ENCODE data around the gene GRHL1.

Gene GRHL1

DNA sequence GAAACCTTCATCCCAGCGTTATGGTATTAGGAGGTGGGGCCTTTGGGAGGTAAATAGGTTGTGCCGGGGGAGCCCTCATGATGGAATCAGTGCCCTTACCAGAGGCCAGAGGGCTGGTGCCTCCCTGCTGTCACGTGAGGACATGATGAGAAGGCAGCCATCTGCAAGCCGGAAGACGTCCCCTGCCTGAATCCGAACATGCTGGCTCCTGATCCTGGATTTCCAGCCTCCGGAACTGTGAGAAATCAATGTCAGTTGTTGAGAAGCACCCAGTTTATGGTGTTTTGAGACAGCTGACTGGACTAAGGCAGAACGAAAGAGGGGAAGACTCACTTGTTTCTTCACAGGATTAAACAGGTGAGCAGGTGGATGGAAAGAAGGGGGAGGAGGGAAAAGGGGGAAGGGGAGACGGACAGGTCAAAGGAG is 78.8 kb downstream of the GRHL1 start:
- peak; percentile 86 for DNase-seq

DNA sequence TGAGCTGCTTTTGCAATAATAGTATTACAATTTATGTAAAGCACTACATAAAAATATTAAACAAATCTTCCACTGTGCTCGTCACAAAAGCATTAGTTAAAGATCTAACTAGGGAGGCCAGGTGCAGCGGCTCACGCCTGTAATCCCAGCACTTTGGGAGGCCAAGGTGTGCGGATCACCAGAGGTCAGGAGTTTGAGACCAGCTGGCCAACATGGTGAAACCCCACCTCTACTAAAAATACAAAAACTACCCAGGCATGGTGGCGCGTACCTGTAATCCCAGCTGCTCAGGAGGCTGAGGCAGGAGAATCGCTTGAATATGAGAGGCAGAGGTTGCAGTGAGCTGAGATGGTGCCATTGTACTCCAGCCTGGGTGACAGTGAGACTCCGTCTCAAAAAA is 79.3 kb downstream of the GRHL1 start:
- peak; percentile 50 for DNase-seq

DNA sequence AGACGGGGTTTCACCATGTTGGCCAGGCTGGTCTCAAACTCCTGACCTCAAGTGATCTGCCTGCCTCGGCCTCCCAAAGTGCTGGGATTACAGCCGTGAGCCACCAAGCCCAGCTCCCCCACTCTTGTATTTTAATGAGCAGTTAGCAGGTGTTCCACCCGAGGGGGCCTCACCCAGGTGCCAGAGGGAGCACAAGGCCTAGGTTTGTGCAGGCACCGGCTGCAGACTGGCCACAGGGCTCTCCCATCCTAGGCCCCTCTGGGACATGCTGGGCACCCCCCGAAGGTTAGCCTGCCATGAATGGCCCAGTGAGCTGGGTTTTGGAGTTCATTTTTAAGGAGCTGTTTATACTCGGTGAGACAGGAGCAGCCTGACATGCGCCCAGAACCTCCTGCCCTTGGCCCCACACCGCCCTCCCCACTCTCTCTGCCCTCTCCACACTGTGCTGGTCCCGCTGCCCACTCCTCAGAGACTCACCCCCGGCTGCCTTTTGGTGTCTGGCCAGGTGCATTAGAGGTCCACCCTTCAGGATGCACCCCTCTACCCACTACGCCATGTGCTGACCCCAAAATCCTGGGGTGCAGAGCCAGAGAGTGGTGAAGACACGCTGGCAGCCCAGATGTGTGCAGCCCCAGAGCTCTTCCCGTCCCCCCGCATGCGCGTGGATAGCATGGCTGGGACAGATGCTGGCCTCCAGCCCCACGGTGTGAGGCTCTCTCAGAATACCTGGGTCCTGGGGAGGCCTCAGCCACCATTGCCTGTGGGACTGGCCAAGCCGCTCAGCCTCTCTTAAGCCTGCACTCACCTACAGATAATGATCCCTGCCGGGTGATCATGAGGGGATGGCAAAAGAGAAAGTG is 80.6 kb downstream of the GRHL1 start:
- no peak for DNase-seq

DNA sequence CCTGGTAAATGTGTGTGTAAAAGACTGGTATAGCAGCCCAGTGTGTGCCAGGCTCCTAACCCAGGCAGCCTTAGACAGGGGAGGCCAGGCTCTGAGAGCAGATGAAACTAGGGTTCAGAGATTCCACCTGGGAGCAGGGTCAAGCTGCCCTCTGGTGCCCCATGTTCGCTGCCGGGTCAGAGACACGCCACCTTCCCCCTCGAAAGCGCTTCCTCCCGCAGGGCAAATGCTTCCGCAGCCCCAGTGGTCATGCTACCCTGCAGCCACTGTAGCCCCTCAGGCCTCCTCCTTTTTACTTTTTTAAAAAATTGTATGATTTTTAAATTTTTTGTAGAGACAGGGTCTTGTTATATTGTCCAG is 81.2 kb downstream of the GRHL1 start:
- no peak for DNase-seq

DNA sequence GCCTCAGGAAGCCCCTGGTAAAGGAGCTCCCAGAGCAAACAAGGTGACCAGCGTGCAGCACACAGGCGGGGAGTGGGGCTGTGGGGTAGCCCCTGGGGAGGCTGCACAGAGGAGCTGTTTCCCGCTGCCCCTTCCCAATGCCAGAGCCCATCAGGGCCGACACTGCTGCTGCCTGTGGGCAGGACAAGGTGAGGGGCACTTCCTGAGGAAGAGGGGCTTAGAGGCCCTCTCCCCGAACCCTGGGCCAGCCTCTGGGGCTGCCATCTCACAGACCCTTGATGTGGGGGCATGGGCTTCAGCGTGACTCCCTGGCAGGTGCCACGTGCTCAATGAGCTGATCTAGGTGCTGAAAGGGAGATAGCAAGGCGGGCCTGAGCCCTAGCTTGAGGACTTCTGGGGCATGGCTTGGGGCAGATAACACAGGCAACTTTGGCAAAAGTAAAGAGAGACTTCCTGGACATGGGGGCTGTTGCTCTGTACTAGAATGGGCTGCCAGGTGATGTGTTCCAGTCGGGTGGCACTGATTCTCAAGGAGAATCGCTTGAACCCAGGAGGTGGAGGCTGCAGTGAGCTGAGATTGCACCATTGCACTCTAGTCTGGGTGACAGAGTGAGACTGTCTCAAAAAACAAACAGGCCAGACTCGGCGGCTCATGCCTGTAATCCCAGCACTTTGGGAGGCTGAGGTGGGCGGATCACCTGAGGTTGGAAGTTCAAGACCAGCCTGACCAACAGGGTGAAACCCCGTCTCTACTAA is 81.9 kb downstream of the GRHL1 start:
- DNase-seq = no peak

DNA sequence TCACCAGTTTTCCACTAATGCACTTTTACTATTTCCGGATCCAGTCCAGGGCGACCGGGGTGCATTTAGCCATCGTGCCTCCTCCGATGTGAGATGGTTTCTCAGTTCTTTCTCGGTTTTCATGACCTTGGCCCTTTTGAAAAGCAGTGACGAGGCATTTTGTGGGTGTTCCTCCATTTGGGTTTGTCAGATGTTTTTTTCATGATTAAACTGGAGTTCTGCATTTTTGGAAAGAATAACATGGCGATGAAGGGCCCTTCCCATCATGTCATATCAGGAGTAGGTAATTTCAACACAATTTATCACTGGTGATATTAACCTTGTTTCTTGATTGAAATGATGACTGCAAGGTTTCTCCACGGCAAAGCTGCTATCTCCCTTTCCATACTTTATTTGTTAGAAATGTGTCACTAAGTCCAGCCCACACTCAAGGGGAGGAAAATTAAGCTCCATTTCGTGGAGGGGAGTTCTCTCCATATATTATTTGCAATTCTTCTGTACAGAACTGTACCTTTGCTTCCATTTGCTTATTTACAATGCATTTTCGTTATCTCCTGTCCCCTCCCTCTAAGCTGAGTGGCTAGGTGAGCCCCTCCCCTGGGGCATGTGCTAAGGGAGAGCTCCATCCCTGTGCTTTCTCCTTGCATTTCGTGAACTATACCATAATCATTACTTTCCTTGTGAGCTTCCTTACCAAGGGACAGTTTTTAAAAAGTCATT is 83.0 kb downstream of the GRHL1 start:
- DNase-seq = no peak

DNA sequence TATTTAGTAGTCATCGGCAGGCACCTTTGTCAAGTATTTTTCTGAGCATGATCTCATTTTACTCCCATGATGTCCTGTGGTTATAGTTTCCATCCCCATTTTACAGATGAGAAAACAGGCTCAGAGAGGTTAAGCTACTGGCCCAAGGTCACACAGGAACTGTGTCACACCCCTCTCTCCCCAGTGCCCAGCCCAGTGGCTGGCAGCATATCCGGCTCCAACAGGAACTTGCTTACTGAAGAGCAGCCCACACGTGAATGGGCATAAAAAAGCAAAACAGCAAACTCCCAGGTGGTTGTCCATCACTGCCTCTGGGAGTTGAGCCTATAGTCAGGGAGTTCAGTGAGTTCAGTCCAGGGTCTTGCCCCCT is 83.5 kb downstream of the GRHL1 start:
- no peak for DNase-seq

DNA sequence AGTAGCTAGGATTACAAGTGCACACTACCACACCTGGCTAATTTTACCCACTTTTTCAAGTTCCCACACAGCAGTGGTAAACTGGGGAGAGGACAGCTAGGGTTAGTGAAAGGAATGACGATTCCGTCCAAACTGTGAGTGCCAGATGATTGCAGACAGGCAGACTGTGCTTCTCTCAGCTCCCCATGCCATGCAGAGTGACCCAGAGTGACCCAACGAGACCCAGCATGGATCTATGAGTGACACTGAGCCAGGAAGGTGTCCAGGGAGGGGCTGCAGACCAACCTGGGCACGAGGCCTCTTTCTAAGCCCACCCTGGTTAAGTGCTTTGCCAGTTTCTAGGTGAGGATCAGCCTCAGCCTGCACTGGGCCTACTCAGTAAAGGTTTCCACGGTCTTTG is 84.1 kb downstream of the GRHL1 start:
- DNase-seq = no peak

DNA sequence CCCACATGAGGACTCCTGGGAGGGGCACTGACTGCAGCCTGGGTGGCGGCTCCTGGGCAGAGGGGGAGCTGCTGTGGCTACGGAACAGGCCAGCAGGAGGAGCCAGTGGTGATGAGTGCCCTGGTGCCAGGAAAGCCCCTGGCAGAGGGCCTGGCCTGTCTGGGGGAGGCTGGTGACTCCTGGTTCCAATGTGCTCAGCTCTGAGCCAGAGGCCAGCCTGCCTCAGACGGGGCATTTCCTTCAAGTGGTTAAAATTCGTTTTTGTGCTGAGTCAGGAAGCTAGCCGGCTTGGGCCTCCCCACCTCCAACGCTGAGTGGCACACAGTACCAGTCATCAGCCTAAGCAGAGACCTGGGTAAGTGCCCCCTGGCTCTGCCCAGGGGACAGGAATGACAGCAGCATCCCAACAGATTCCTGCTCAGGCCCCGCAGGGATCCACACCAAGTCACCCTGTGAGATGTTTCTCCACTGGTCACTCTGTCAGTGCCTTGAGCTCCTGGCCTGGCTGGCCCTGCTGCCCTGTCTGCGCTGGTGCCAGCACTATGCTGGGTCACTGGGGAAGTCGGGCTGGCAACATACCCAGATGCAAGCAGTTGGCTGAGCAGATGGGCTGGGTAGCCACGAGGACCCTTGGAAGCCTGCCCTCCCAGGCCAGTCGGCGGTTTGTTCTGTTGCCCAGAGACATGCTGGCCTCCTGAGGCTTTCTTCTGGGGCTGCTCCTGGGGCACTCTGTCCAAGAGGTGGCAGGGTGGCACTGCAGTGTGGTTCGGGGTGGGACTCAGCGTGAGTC is 84.8 kb downstream of the GRHL1 start:
- DNase-seq = no peak

DNA sequence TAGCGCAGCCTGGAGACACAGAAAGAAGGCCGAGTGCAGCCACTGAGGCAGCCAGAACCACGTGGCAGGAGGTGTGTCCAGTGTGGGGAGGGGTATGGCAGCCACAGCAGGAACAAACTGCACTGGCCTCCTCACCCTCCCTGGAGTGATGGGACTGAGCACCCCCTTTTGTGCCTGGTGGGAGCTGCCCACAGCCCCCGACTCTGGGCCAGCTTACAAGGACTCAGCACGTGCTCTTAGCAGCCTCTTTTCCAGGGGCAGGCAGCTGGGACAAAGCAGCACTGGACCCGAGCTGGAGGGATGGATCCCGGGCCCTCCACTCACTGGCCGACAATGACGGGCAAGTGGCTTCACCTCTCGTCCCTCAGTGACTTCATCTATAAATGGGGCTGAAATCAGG is 86.6 kb downstream of the GRHL1 start:
- DNase-seq = no peak

DNA sequence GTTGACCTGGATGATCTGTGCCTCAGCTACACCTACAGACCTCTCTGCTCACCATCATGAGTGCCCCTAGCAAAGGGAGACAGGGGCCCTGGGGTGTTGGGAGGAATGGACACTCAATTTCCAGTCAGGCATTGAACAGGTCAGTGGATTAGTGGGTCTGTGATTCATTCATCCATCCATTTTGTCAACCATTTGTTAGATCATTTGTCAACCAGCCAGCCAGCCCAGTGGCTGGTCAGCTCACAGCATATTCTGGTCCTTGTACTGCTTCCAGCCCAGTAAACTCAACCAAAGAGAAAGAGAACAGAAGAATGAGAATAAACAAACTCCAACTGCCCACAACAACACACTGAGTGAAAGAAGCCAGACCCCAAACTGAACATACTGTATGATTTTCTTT is 87.2 kb downstream of the GRHL1 start:
- DNase-seq = no peak

DNA sequence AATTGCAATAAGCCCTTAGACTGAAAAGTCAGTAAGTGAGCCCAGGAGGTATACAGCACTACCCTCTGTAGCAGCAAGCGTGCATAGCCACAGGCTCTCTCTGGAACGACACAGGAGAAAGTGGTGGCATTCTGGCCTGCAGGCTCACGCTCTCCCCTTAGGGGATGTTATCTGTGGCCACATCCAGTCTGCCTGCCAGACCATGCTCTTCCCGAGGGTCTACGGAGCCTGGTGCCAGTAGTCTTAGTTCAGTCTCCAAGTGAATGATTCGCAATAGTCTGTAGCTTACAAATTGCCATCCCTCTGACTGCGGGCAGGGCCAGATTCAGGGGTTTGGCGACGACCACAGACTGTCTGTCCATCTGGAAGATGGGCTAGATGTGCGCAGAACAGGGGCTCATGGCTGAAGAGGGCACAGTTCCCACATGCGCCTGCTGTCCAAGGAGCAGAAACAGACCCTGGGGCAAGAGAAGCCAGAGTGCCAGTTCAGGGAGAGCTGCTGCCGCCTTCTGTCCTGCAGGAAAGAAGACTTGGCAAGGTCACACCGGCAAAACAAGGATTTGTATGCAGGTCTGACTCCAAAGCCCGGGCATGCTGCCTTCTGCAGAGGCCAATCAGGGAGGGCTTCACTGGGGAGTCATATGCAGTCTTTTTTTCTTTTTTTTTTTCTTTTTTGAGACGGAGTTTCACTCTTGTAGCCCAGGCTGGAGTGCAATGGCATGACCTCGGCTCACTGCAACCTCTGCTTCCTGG is 88.3 kb downstream of the GRHL1 start:
- no peak for DNase-seq

DNA sequence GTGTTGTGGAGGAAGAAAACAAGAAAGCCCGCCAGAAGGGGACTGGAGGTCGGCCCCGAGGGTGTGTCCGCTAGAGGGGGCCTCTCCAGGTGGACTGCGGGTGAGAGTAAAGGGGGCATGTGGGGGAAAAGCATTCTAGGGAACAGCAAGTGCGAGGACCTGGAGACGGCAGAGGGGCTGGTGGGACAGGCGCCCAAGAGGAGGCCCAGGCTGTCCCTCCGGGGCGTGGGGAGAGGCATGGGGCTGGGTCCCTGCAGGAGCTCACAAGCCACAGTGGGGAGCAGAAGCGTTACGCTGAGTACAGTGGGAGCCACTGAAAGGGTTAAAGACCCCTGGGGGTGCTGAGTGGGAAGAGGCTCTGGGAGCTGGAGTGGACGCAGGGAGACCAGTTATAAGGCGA is 90.2 kb downstream of the GRHL1 start:
- DNase-seq = no peak

DNA sequence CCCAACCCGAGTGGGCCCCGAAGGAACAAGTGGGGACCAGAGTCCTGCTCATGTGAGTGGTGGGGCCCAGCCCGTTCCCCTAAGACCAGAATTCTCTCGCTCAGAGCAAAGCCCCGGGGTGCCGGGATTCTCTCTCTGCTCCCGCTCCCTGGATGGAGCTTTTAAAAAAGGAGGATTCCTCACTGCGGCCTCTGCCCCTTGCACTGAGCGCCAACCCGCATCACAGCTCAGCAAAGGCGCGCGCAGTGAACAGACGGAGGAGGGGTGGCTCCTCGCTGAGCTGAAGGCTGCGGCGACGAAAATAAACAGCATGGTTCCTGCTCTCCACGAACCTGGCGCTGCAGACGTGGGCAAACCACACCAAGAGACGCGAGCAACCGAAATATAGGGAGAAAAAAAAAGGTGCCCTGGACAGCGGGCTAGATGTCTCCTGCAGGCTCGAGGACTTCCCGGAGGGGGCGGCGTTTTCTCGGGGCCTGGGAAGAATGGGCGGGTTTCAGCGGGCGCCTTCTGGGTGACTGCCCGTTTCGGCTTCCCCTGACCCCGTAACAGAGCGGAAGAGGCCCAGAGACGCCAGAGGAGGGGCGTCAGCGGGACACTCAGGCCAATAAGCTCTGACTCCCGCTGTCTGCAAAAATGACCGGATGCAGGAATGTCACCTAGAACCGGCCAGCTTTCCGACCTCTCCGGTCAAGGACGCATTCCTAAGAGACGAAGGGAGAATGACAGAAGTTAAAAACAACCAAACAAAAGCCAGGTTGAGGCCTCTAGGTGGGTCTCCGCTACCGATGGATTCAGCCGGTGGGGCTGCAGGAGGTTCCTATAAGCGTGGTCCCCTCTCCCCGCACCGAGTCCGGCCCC is 91.0 kb downstream of the GRHL1 start:
- peak; percentile 58 for DNase-seq

DNA sequence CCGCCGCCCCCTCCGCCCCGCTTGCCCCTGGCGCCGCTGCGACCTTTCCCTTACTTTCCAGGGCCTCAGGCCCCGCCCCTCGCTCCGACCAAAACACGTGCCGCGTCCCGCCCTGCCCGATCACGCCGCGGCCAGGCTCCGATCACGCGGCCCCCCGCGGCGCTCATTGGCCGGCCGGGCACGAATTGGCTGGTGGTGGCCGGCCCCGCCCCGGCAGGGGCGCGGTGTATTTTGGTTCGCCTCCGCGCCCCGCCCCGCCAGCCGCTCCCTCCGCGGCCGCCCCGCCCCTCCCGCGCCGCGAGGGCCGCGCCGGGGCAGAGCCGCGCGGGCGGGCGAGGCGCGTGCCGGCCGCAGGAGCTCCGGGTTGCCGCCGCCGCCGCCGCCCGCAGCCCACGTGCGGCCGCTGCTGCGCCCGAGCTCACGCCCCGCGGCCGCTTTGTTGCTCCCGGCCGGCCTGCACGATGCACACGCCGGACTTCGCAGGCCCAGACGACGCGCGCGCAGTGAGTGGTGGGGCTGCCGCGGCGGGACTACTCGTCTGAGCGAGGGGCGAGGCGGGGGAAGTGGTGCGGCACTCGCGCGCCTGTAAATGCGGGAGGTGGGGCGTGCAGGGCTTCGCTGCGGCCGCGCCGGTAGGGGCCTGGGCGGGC is 91.9 kb downstream of the GRHL1 start, which contains the start of gene KLF11:
Gene KLF11 (plus strand): TSS at position 295 of the 650 bp plus-strand sequence. CDS start 167 bp downstream, at position 462.
- DNase-seq = peak; percentile 91

DNA sequence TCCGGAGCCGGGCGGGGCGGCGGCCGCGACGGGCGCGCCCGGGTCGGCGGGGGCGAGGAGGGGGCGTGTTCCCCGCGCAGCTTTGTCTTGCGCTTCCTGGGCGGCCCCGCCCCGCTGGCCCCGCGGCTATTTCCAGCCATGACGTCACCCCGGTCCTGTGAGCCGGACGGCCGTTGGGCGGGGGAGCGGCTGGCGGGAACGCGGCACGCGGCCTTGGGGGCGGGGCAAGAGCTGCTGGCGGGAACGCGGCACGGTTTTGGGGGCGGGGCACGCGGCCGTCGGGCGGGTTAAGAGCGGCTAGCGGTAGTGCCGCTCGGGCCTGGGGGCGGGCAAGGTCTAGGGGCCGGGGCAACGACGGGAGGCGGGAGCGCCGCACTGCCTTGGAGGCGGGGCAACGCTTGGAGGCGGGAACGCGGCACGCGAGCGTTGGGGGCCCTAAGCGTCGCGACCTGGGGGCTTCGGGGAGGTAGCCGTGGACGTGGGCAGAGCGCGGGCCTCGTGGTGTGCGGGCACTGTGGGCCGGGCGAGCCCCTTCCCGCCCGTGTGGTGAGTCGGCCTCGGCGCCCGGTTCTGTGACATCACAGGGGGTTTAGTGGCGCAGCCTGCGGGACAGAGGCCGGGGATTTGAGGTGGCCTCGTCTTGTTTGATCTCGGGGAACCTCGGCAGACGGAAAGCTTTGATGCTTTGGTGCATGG is 92.6 kb downstream of the GRHL1 start:
- peak; percentile 91 for DNase-seq

DNA sequence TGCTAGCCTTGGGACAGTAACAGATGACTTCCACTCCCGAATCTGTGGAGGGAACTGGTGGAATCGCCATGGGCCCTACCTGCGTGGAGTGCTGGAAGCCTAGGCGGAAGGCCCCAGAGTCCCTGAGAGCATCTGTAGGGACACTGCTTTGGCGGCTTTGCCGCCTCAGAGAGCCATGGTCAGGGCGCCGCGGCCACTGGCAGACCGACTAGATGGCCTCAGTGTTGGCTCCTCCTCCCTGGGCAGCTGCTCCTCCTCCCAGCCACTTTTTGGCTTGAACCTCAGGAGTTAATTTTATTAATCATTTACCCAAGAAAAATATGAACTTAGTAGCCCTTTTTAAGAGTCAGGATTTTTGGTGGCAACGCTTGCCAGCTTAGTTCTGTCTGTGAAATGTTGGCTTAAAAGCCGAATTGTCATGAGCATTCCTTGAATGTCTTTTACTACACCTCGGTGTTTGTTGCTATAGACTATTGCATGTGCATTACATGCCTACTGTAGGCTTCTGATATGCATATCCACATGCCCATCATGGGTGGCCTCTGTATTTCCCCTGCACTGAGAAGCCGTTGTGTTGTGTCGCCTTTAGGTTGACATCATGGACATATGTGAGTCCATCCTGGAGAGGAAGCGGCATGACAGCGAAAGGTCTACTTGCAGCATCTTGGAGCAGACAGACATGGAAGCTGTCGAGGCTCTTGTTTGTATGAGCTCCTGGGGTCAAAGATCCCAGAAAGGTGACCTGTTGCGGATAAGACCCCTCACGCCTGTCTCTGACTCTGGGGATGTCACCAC is 94.3 kb downstream of the GRHL1 start:
- no peak for DNase-seq

DNA sequence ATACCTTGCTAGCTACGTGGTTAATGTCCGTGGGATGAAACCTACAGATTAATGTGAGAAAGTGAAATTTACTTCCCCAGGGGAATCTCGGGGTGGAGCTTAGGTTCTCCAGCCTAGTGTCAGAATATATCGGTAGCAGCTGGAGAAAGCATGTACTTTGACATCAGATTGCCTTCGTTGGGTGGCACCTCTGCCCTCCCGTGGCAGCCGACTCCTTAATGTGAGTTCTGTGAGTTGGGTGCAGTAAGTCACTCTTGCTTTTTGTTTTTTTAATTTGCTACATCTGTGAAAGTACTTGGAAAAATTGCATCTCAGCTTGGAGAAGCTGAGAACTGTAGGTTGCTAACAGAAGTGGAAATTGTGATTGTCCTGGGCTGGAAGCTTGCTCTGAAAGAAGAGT is 95.4 kb downstream of the GRHL1 start:
- DNase-seq = no peak
